K562 (cell line): ENCODE measurements around the gene NR3C1. TPM values are rescaled to one million over a fixed set of nuclear protein-coding genes. Genes with fewer than 3 reads are reported as not detected.

Source experiments
- ASH1L ChIP-seq: fragments of 450-650 bp; IDR thresholded peaks from 2 replicates; pipeline ENCODE4 v1.6.1; 2018; ENCODE audit warnings: borderline replicate concordance, mild to moderate bottlenecking, low read depth; ENCODE audit not compliant: partially characterized antibody
- ATF4 ChIP-seq: fragments of 450-650 bp; formaldehyde crosslinking; IDR thresholded peaks from 2 replicates; pipeline ENCODE4 v1.4.0; 2022; ENCODE audit warnings: mild to moderate bottlenecking, moderate library complexity
- CAMTA2 ChIP-seq: fragments of 250-450 bp; sonication (Bioruptor Pico); conservative IDR thresholded peaks from 2 replicates; pipeline ENCODE4 v1.5.1; 2022
- DEAF1 ChIP-seq: fragments of 450-650 bp; formaldehyde crosslinking; IDR thresholded peaks from 2 replicates; pipeline ENCODE4 v1.4.0; 2020; ENCODE audit warnings: mild to moderate bottlenecking, moderate library complexity
- FOXA1 ChIP-seq: fragments of 450-650 bp; IDR thresholded peaks from 2 replicates; pipeline ENCODE4 v1.6.1; 2016; ENCODE audit warnings: mild to moderate bottlenecking, borderline replicate concordance
- GABPB1 ChIP-seq: sonication (generic); formaldehyde crosslinking; IDR thresholded peaks from 2 replicates; pipeline ENCODE4 v1.8.0; 2022; ENCODE audit warnings: mild to moderate bottlenecking, missing genetic modification reagents
- MBD2 ChIP-seq: sonication (generic); IDR thresholded peaks from 2 replicates; pipeline ENCODE4 v1.6.1; 2016; ENCODE audit warnings: low read depth, borderline replicate concordance
- MCM2 ChIP-seq: fragments of 450-650 bp; IDR thresholded peaks from 2 replicates; pipeline ENCODE4 v1.6.1; 2017; ENCODE audit warnings: low read depth, mild to moderate bottlenecking
- MTA1 ChIP-seq: fragments of 450-650 bp; IDR thresholded peaks from 2 replicates; pipeline ENCODE4 v1.6.1; 2017; ENCODE audit warnings: borderline replicate concordance
- MTA2 ChIP-seq: fragments of 450-650 bp; IDR thresholded peaks from 2 replicates; pipeline ENCODE4 v1.6.1; 2016; ENCODE audit warnings: low read depth
- NR2C1 ChIP-seq, 2 experiments: fragments of 450-650 bp; IDR thresholded peaks; 2 replicates each; pipeline ENCODE4 v1.6.1; 2017; ENCODE audit warnings: mild to moderate bottlenecking in 2 of 2, antibody characterized with exemption in 1 of 2, inconsistent platforms in 1 of 2, missing compliant biosample characterization in 1 of 2, missing genetic modification characterization in 1 of 2
- NR2C2 ChIP-seq, 2 experiments: fragments of 200-800 bp in 1 of 2; sonication (Bioruptor generic) in 1 of 2; sonication (generic) in 1 of 2; formaldehyde crosslinking in 1 of 2; IDR thresholded peaks; 2 replicates each; pipeline versions ENCODE4 v1.6.1 to v1.8.0; 2016 to 2022; ENCODE audit warnings: mild to moderate bottlenecking in 1 of 2, missing compliant biosample characterization in 1 of 2, missing genetic modification characterization in 1 of 2, missing genetic modification reagents in 1 of 2
- OTX1 ChIP-seq: fragments of 450-650 bp; formaldehyde crosslinking; IDR thresholded peaks from 2 replicates; pipeline ENCODE4 v1.4.0; 2022; ENCODE audit warnings: mild to moderate bottlenecking
- TFAM ChIP-seq: fragments of 250-450 bp; sonication (Bioruptor Pico); conservative IDR thresholded peaks from 2 replicates; pipeline ENCODE4 v1.5.0; 2021; ENCODE audit warnings: mild to moderate bottlenecking, moderate library complexity
- ZKSCAN1 ChIP-seq: fragments of 150-350 bp; IDR thresholded peaks from 2 replicates; pipeline ENCODE4 v1.6.1; 2016; ENCODE audit warnings: low read depth, low read length
- ZNF133 ChIP-seq: fragments of 250-450 bp; sonication (Bioruptor Pico); IDR thresholded peaks from 2 replicates; pipeline ENCODE4 v1.4.0; 2020; ENCODE audit warnings: mild to moderate bottlenecking
- ZNF175 ChIP-seq: fragments of 200-800 bp; sonication (Bioruptor generic); IDR thresholded peaks from 2 replicates; pipeline ENCODE4 v1.6.1; 2016; ENCODE audit warnings: low read depth, mild to moderate bottlenecking, missing genetic modification characterization, missing compliant biosample characterization
- ZNF407 ChIP-seq: fragments of 450-650 bp; IDR thresholded peaks from 2 replicates; pipeline ENCODE4 v1.6.1; 2016; ENCODE audit warnings: low read depth
- ZNF511 ChIP-seq: sonication (generic); formaldehyde crosslinking; IDR thresholded peaks from 2 replicates; pipeline ENCODE4 v1.8.0; 2022; ENCODE audit warnings: mild to moderate bottlenecking, missing genetic modification reagents
- polyA plus RNA-seq, 8 experiments: library from polyadenylated mRNA; depleted of rRNA in 4 of 8; stranded (reverse) in 5 of 8; unstranded in 3 of 8; fragments of >200 nt; fragmentation: Nextera tagmentation in 2 of 8; fragmentation: Illumina TruSeq in 1 of 8; extraction: Ambion mirVana in 2 of 8; extraction: Trizol in 1 of 8; gene quantifications; 2 replicates each; pipeline versions ENCODE4 v1.2.1 to v1.2.3, GENCODE V29; 2011 to 2014; ENCODE audit warnings: inconsistent platforms in 1 of 8, missing spikeins in 1 of 8
- total RNA-seq, 7 experiments: library from RNA; depleted of rRNA in 6 of 7; stranded (reverse); fragments of >200 nt in 6 of 7; fragmentation: Illumina TruSeq in 2 of 7; extraction: Trizol in 2 of 7; gene quantifications; 2 replicates each; pipeline versions ENCODE4 v1.2.1 to v1.2.3, GENCODE V29; 2011 to 2021; ENCODE audit warnings: low replicate concordance in 1 of 7

The NR3C1 gene
- total and polyA plus RNA-seq, 9 of the 15 experiments (the other 6 are each of a cell fraction or from before 2014, with no cell fraction given), result 8.2 to 36.0 (median 15.0) TPM

GRCh38 chr5:143416411-143416810 is 12.9 kb upstream of the NR3C1 start (continued):
- TF ChIP-seq ZNF407 (no peak), NR2C1 (IDR thresholded peaks at IDR 0.05) (no peak), NR2C1 (tag; IDR thresholded peaks at IDR 0.05) (no peak), ASH1L (no peak), CAMTA2 (CRISPR knock-in tag) (no peak), MCM2 (no peak), MBD2 (no peak), ATF4 (CRISPR knock-in tag) (peak; percentile 60; the same call in 1 of the 2 replicates), GABPB1 (CRISPR knock-in tag) (no peak), MTA1 (no peak), ZNF511 (CRISPR knock-in tag) (no peak), DEAF1 (no peak), MTA2 (no peak), OTX1 (CRISPR knock-in tag) (no peak), TFAM (CRISPR knock-in tag) (no peak), ZKSCAN1 (no peak), ZNF133 (CRISPR knock-in tag) (no peak), FOXA1 (no peak), NR2C2 (CRISPR knock-in tag; IDR thresholded peaks at IDR 0.05) (no peak), NR2C2 (tag; IDR thresholded peaks at IDR 0.05) (peak; percentile 49; the same call in 1 of the 2 replicates), ZNF175 (CRISPR knock-in tag) (0 out of 2 replicates have a peak, but pooled peaks have one; percentile 71)
